Stimulated activated CD8-positive, alpha-beta memory T cell treated with anti-CD3 and anti-CD28 coated beads, Interleukin-12 subunit alpha, Interleukin-12 subunit beta, amount 100 ng/mL, for 24 hours (primary cell): Measurements from ENCODE around the gene HTT-AS.
"Not testable (repeated sequence)": the region's sequence is repeated elsewhere in the genome, so short reads cannot be mapped to it uniquely, and the experiment has no call there.

Experiments
- DNase-seq: peaks from one replicate; pipeline ENCODE4 v3.0.0-alpha.2; 2020; ENCODE audit errors: extremely low read depth

Gene HTT-AS

GRCh38 chr4:3074078-3074845, at the start of gene HTT-AS, which contains the start of gene HTT:
Gene HTT-AS (minus strand): TSS chr4:3074538.
Gene HTT (plus strand): TSS chr4:3074681. CDS start chr4:3074826, 145 bp downstream.
- DNase-seq: peak; percentile 87

GRCh38 chr4:3123181-3123671, 48.9 kb upstream of the HTT-AS start:
- no peak for DNase-seq

- no peak for DNase-seq
Observed at GRCh38 chr4:3122081-3122563, 47.8 kb upstream of the HTT-AS start.

- DNase-seq: no peak
Observed at GRCh38 chr4:3121596-3121995, 47.3 kb upstream of the HTT-AS start.

GRCh38 chr4:3121110-3121509, 46.8 kb upstream of the HTT-AS start:
- DNase-seq: no peak

GRCh38 chr4:3119464-3119863, 45.1 kb upstream of the HTT-AS start:
- no peak for DNase-seq

GRCh38 chr4:3118312-3118711, 44.0 kb upstream of the HTT-AS start:
- DNase-seq: no peak

- no peak for DNase-seq
Observed at GRCh38 chr4:3116955-3117354, 42.6 kb upstream of the HTT-AS start.

- no peak for DNase-seq
Observed at GRCh38 chr4:3115637-3116270, 41.4 kb upstream of the HTT-AS start.

GRCh38 chr4:3114377-3114776, 40.0 kb upstream of the HTT-AS start:
- DNase-seq: no peak

- no peak for DNase-seq
Observed at GRCh38 chr4:3112609-3113469, 38.5 kb upstream of the HTT-AS start.

GRCh38 chr4:3112201-3112600, 37.9 kb upstream of the HTT-AS start:
- DNase-seq: no peak

GRCh38 chr4:3111461-3111860, 37.1 kb upstream of the HTT-AS start:
- DNase-seq: no peak

GRCh38 chr4:3108211-3108610, 33.9 kb upstream of the HTT-AS start:
- no peak for DNase-seq

- no peak for DNase-seq
Observed at GRCh38 chr4:3107691-3108121, 33.4 kb upstream of the HTT-AS start.

- DNase-seq: no peak
Observed at GRCh38 chr4:3107271-3107670, 32.9 kb upstream of the HTT-AS start.

- peak; percentile 63 for DNase-seq
Observed at GRCh38 chr4:3106339-3107186, 32.2 kb upstream of the HTT-AS start.

- no peak for DNase-seq
Observed at GRCh38 chr4:3098346-3098745, 24.0 kb upstream of the HTT-AS start.

- DNase-seq: no peak
Observed at GRCh38 chr4:3096202-3096601, 21.9 kb upstream of the HTT-AS start.

- not testable (repeated sequence) for DNase-seq
Observed at GRCh38 chr4:3094701-3095100, 20.4 kb upstream of the HTT-AS start.

- DNase-seq: no peak
Observed at GRCh38 chr4:3091464-3091863, 17.1 kb upstream of the HTT-AS start.
